ENCODE data around the gene SLC26A4. TPM values are rescaled to one million over a fixed set of nuclear protein-coding genes. Genes with fewer than 3 reads are reported as not detected.

The SLC26A4 gene
- total and polyA plus RNA-seq, 10 of the 15 experiments (the other 5 are each of a cell fraction or from before 2014, with no cell fraction given) = 0.01 to 0.18 (median 0.08) TPM; not detected in 5

DNA sequence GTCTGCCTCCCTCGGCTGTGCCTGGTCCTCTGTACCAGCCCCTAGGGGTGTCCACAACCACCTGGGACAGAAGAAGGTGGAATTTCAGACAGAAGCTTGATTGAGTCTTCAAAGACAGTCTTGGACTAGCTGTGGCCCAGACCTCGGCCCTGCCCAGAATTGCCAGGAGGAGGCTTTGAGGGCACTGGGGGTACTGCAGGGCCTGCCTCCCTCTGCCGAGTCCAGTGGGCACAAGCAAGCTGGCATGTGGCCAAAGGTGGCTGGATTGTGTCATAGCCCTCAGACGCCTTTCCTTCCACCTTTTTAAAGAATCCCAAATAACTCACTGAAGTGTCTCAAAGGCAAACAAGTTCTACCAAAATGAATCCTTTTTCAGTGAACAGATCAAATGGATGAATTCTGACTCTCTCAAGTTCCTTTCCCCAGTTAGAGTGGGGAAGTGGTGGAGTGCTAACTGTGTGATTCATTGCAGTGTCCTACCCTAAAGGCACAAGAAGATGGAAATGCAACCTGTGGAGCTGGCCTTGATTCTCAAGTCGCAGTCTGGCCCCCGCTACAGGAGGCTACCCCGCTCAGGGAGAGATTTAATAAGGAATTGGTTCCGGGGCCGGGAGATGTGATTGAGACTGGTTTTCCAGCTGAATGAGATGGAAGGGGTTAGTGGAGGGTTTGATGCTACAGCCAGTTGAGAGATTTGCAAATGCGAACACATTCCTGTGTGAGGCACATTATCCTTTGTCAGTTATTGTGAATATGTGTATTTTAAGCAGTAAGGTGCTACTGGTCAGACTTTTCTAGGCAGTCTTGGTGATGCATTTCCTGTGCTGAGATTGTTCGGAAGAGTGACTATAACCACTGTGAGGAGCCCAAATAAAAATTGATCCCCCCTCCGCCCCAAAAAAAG, 28.8 kb upstream of the SLC26A4 start:
- ChIA-PET POLR2A (no interaction called here), CTCF (no interaction called here), SMC1A (ENCODE audit: uncharacterized antibody, unreplicated experiment) (no interaction called here), RAD21 (ENCODE audit: unreplicated experiment) (no interaction called here)
- H3K4me1 ChIP-seq (ENCODE audit: control insufficient read depth, insufficient read depth, low read length) = peaks cover 5% of the 10 kb centered on the region
- no peak overlapping the region for H3K4me3 ChIP-seq
- no peaks in the 10 kb centered on the region; a peak in 1 of 4 replicates for H3K36me3 ChIP-seq (ENCODE audit: control insufficient read depth in 2 of 2, insufficient read depth in 2 of 2, low read length in 1 of 2)
- ATAC-seq (no peak), DNase-seq (ENCODE audit: low read depth, low spot score) (no peak), FAIRE-seq (no peak)
- H3K79me2 ChIP-seq (ENCODE audit: control insufficient read depth, insufficient read depth, low read length) = no peaks in the 10 kb centered on the region
- H3K9ac ChIP-seq (ENCODE audit: control insufficient read depth, insufficient read depth, low read length) = no peak overlapping the region
- in situ Hi-C loops (cut with MboI) = no loop called here
- no TSS peak for BruUV-seq (replicated peaks)
- H4K20me1 ChIP-seq (ENCODE audit: control insufficient read depth, insufficient read depth) = no peaks in the 10 kb centered on the region; the same call in 1 of the 2 replicates
- H3K27me3 ChIP-seq (replicated peaks in 1 of 2; ENCODE audit: control insufficient read depth in 2 of 2, insufficient read depth in 2 of 2, low read length in 1 of 2) = no peaks in the 10 kb centered on the region
- H2AFZ ChIP-seq (ENCODE audit: control insufficient read depth, low read depth, low read length) = no peak overlapping the region
- WGBS (ENCODE audit: insufficient coverage, insufficient replicate concordance, low lambda C conversion rate, missing lambda C conversion rate) = 88% methylated on average over 12 of the region's 12 CpGs
- H3K27ac ChIP-seq (ENCODE audit: control insufficient read depth, insufficient read depth) = no peak overlapping the region
- no peak overlapping the region for H3K4me2 ChIP-seq (ENCODE audit: control insufficient read depth, insufficient read depth)
- TF ChIP-seq HDGF (IDR thresholded peaks at IDR 0.05) (no peak), ZNF207 (IDR thresholded peaks at IDR 0.05; ENCODE audit: borderline replicate concordance) (no peak), RBBP5 (conservative IDR thresholded peaks at IDR 0.05) (no peak), WRNIP1 (IDR thresholded peaks at IDR 0.05; ENCODE audit: borderline replicate concordance, low read depth, low read length) (no peak), CEBPB (IDR thresholded peaks at IDR 0.05; ENCODE audit: borderline replicate concordance in 1 of 2, low read depth in 2 of 2, low read length in 2 of 2) (no peak), PML (IDR thresholded peaks at IDR 0.05; ENCODE audit: low read length) (no peak), EP300 (IDR thresholded peaks at IDR 0.05; ENCODE audit: borderline replicate concordance in 1 of 2, control insufficient read depth in 1 of 2, low read depth in 2 of 2, low read length in 2 of 2) (no peak)
- TF ChIP-seq, protein P1, sequence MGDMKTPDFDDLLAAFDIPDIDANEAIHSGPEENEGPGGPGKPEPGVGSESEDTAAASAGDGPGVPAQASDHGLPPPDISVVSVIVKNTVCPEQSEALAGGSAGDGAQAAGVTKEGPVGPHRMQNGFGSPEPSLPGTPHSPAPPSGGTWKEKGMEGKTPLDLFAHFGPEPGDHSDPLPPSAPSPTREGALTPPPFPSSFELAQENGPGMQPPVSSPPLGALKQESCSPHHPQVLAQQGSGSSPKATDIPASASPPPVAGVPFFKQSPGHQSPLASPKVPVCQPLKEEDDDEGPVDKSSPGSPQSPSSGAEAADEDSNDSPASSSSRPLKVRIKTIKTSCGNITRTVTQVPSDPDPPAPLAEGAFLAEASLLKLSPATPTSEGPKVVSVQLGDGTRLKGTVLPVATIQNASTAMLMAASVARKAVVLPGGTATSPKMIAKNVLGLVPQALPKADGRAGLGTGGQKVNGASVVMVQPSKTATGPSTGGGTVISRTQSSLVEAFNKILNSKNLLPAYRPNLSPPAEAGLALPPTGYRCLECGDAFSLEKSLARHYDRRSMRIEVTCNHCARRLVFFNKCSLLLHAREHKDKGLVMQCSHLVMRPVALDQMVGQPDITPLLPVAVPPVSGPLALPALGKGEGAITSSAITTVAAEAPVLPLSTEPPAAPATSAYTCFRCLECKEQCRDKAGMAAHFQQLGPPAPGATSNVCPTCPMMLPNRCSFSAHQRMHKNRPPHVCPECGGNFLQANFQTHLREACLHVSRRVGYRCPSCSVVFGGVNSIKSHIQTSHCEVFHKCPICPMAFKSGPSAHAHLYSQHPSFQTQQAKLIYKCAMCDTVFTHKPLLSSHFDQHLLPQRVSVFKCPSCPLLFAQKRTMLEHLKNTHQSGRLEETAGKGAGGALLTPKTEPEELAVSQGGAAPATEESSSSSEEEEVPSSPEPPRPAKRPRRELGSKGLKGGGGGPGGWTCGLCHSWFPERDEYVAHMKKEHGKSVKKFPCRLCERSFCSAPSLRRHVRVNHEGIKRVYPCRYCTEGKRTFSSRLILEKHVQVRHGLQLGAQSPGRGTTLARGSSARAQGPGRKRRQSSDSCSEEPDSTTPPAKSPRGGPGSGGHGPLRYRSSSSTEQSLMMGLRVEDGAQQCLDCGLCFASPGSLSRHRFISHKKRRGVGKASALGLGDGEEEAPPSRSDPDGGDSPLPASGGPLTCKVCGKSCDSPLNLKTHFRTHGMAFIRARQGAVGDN (IDR thresholded peaks at IDR 0.05) = no peak
- TF ChIP-seq, protein P2, sequence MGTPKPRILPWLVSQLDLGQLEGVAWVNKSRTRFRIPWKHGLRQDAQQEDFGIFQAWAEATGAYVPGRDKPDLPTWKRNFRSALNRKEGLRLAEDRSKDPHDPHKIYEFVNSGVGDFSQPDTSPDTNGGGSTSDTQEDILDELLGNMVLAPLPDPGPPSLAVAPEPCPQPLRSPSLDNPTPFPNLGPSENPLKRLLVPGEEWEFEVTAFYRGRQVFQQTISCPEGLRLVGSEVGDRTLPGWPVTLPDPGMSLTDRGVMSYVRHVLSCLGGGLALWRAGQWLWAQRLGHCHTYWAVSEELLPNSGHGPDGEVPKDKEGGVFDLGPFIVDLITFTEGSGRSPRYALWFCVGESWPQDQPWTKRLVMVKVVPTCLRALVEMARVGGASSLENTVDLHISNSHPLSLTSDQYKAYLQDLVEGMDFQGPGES (IDR thresholded peaks at IDR 0.05) = no peak
- H3K9me3 ChIP-seq (replicated peaks; ENCODE audit: control insufficient read depth, insufficient read depth, low read length) = no peaks in the 10 kb centered on the region; the same call in 2 of the 3 replicates
- intact Hi-C loops (cut with micrococcal nuclease; ENCODE audit: unreplicated experiment) = no loop called here
